K562 treated with DMSO at 1 percent for 48 hours (cell line): ENCODE data around the gene SMG6. TPM values are rescaled to one million over a fixed set of nuclear protein-coding genes. Genes with fewer than 3 reads are reported as not detected.

Source experiments
- total RNA-seq: library from RNA; unstranded; fragments of 300-600 nt; gene quantifications from 2 replicates; pipeline ENCODE4 v1.2.3, GENCODE V29; 2022; ENCODE audit warnings: low replicate concordance; ENCODE audit errors: extremely low read depth

SMG6 gene
- total RNA-seq = not detected in 2 replicates

GRCh38 chr17:2303204-2304188 is at the start of gene SMG6, which contains the start of gene SRR:
SMG6 (minus strand) TSS chr17:2303785; CDS start chr17:2303720, 65 bp downstream.
SRR (plus strand) TSS chr17:2303950; CDS start chr17:2315561, 11,611 bp downstream.

GRCh38 chr17:2336852-2337543 is 33.4 kb upstream of the SMG6 start, which contains the start of gene SGSM2:
SGSM2 (plus strand) TSS chr17:2337501; CDS start chr17:2337689, 188 bp downstream.

GRCh38 chr17:2336215-2336851 is 32.7 kb upstream of the SMG6 start, which contains the start of gene TSR1:
TSR1 (minus strand) TSS chr17:2336457; CDS start chr17:2336427, 30 bp downstream.

GRCh38 chr17:2054512-2055291 is 248.9 kb downstream of the SMG6 start, which contains the start of gene HIC1:
HIC1 (plus strand) TSS chr17:2055103; CDS start chr17:2056691, 1,588 bp downstream.

GRCh38 chr17:2041561-2042389 is 261.8 kb downstream of the SMG6 start, which contains the start of gene OVCA2:
OVCA2 (plus strand) TSS chr17:2042022; CDS start chr17:2042048, 26 bp downstream.

GRCh38 chr17:2029911-2030778 is 273.4 kb downstream of the SMG6 start, which contains the start of gene DPH1:
DPH1 (plus strand) TSS chr17:2030153; CDS start chr17:2030170, 17 bp downstream.

GRCh38 chr17:2025220-2025621 is 278.4 kb downstream of the SMG6 start, which contains the start of gene RTN4RL1:
RTN4RL1 (minus strand) TSS chr17:2025334; CDS start chr17:2024865, 469 bp downstream.

Other genes starting within 250 kb of the SMG6 start
- not detected in 2 replicates for gene HIC1, start 248.7 kb downstream of the SMG6 start, total RNA-seq
- not detected in 2 replicates for gene SRR, start 165 bp upstream of the SMG6 start, total RNA-seq
- not detected in 2 replicates for gene TSR1, start 32.7 kb upstream of the SMG6 start, total RNA-seq
- gene SGSM2, start 33.7 kb upstream of the SMG6 start, total RNA-seq = not detected in 2 replicates
- not detected in 2 replicates for gene MNT, start 97.3 kb upstream of the SMG6 start, total RNA-seq
- not detected in 2 replicates for gene METTL16, start 208.1 kb upstream of the SMG6 start, total RNA-seq